H1 (cell line): Measurements from ENCODE around the gene BCAS1. TPM values are rescaled to one million over a fixed set of nuclear protein-coding genes. Genes with fewer than 3 reads are reported as not detected.

Experiments
- CTCF ChIA-PET: fragments of 300-600 bp; sonication (Branson Sonifier 250); formaldehyde crosslinking; loops from one replicate; lab custom pipeline; 2021; ENCODE audit not compliant: partially characterized antibody; lab: Charles Lee
- POLR2A ChIA-PET: fragments of 300-600 bp; sonication (Branson Sonifier 250); formaldehyde crosslinking; loops from one replicate; lab custom pipeline; 2021; ENCODE audit warnings: inconsistent platforms; ENCODE audit not compliant: partially characterized antibody; lab: Charles Lee
- DNase-seq, 2 experiments: peaks; one replicate each; pipeline versions ENCODE4 v3.0.0 to v3.0.0-alpha.2; 2010 to 2022; ENCODE audit warnings: low spot score in 2 of 2, low read depth in 1 of 2, mixed read lengths in 1 of 2
- FAIRE-seq: peaks from 2 replicates; lab custom pipeline; 2011; peaks lifted over from hg19 to GRCh38; lab: Jason Lieb, UNC
- H2AFZ ChIP-seq: 2 replicates; pipeline ENCODE4 v1.8.1; 2012; ENCODE audit warnings: low read length, inconsistent platforms
- H2AK5ac ChIP-seq: 2 replicates; pipeline ENCODE4 v1.6.1; 2013; ENCODE audit warnings: low read depth, low read length
- H2BK120ac ChIP-seq: replicated peaks from 2 replicates; pipeline ENCODE3; 2013; ENCODE audit warnings: low read depth, low read length, inconsistent platforms
- H2BK12ac ChIP-seq: 2 replicates; pipeline ENCODE4 v1.6.1; 2013; ENCODE audit warnings: low read depth, low read length
- H2BK15ac ChIP-seq: 2 replicates; pipeline ENCODE4 v1.6.1; 2013; ENCODE audit warnings: low read length
- H2BK20ac ChIP-seq: 2 replicates; pipeline ENCODE4 v1.6.1; 2013; ENCODE audit warnings: low read length
- H2BK5ac ChIP-seq: 2 replicates; pipeline ENCODE4 v1.6.1; 2013; ENCODE audit warnings: low read depth, low read length
- H3K14ac ChIP-seq: 2 replicates; pipeline ENCODE4 v1.6.1; 2013; ENCODE audit warnings: inconsistent platforms; ENCODE audit not compliant: insufficient read length
- H3K18ac ChIP-seq: 2 replicates; pipeline ENCODE4 v1.6.1; 2013; ENCODE audit warnings: low read length; ENCODE audit errors: extremely low read depth
- H3K23ac ChIP-seq: 2 replicates; pipeline ENCODE4 v1.6.1; 2013; ENCODE audit warnings: inconsistent platforms; ENCODE audit not compliant: insufficient read length
- H3K23me2 ChIP-seq: 2 replicates; pipeline ENCODE4 v1.6.1; 2013; ENCODE audit warnings: low read depth, low read length
- H3K27ac ChIP-seq: 2 replicates; pipeline ENCODE4 v1.6.1; 2011; ENCODE audit warnings: low read depth, low read length, inconsistent platforms
- H3K27me3 ChIP-seq, 4 experiments: replicated peaks in 1 of 4; 1 replicate in 1 of 4; 2 replicates in 3 of 4; pipeline versions ENCODE4 v1.6.1 to v1.8.1; 2011 to 2013; ENCODE audit warnings: low read length in 3 of 4, mild to moderate bottlenecking in 3 of 4, inconsistent platforms in 2 of 4, mixed read lengths in 2 of 4, moderate library complexity in 1 of 4; ENCODE audit not compliant: control insufficient read depth in 3 of 4, insufficient read depth in 3 of 4; ENCODE audit errors: extremely low read depth in 1 of 4
- H3K36me3 ChIP-seq, 4 experiments: 2 replicates each; pipeline versions ENCODE4 v1.6.1 to v1.8.1; 2011 to 2013; ENCODE audit warnings: mild to moderate bottlenecking in 4 of 4, low read length in 3 of 4, moderate library complexity in 2 of 4, control low read depth in 1 of 4, inconsistent platforms in 1 of 4; ENCODE audit not compliant: insufficient read depth in 4 of 4, control insufficient read depth in 2 of 4
- H3K4ac ChIP-seq: replicated peaks from 2 replicates; pipeline ENCODE3; 2013; ENCODE audit warnings: low read length, low read depth, mixed read lengths, inconsistent platforms; ENCODE audit not compliant: insufficient read length
- H3K4me1 ChIP-seq, 4 experiments: replicated peaks in 1 of 4; 1 replicate in 1 of 4; 2 replicates in 3 of 4; pipeline versions ENCODE4 v1.6.1 to v1.8.1; 2011 to 2013; ENCODE audit warnings: low read length in 3 of 4, inconsistent platforms in 2 of 4, mixed read lengths in 1 of 4; ENCODE audit not compliant: insufficient read depth in 4 of 4, control insufficient read depth in 3 of 4
- H3K4me2 ChIP-seq, 2 experiments: 2 replicates each; pipeline versions ENCODE4 v1.6.1 to v1.8.1; 2011 to 2013; ENCODE audit warnings: low read depth in 2 of 2, low read length in 2 of 2, control low read depth in 1 of 2, inconsistent platforms in 1 of 2, mild to moderate bottlenecking in 1 of 2; ENCODE audit not compliant: insufficient read depth in 1 of 2
- H3K4me3 ChIP-seq, 4 experiments: fragments of 200-600, 300-600 bp in 1 of 4; sonication (generic), shearing (Covaris generic), sonication (Bioruptor Twin) in 1 of 4; 2 replicates each; pipeline versions ENCODE4 v1.5.1 to v1.8.1; 2011 to 2016; ENCODE audit warnings: low read length in 4 of 4, low read depth in 3 of 4, control low read depth in 2 of 4, inconsistent platforms in 2 of 4, mild to moderate bottlenecking in 2 of 4, mixed read lengths in 1 of 4, moderate library complexity in 1 of 4; ENCODE audit not compliant: insufficient read depth in 2 of 4; ENCODE audit errors: extremely low read depth in 1 of 4
- H3K56ac ChIP-seq: replicated peaks from 2 replicates; pipeline ENCODE3; 2013; ENCODE audit warnings: low read depth, mild to moderate bottlenecking, mixed read lengths, low read length, inconsistent platforms; ENCODE audit not compliant: insufficient read length
- H3K79me1 ChIP-seq: 2 replicates; pipeline ENCODE4 v1.6.1; 2013; ENCODE audit warnings: low read depth, low read length, control low read depth
- H3K79me2 ChIP-seq, 2 experiments: 2 replicates each; pipeline versions ENCODE4 v1.6.1 to v1.8.1; 2012 to 2013; ENCODE audit warnings: low read length in 2 of 2, mild to moderate bottlenecking in 2 of 2, inconsistent platforms in 1 of 2; ENCODE audit not compliant: insufficient read depth in 2 of 2, control insufficient read depth in 1 of 2
- H3K9ac ChIP-seq, 4 experiments: replicated peaks in 1 of 4; 1 replicate in 1 of 4; 2 replicates in 3 of 4; pipeline versions ENCODE4 v1.6.1 to v1.8.1; 2011 to 2013; ENCODE audit warnings: low read depth in 3 of 4, low read length in 3 of 4, control low read depth in 2 of 4, mild to moderate bottlenecking in 2 of 4, moderate library complexity in 2 of 4, inconsistent platforms in 1 of 4; ENCODE audit errors: extremely low read depth in 1 of 4
- H3K9me3 ChIP-seq, 2 experiments: 2 replicates each; pipeline versions ENCODE4 v1.6.1 to v1.8.1; 2012 to 2013; ENCODE audit warnings: mild to moderate bottlenecking in 2 of 2, moderate library complexity in 2 of 2, control low read depth in 1 of 2, inconsistent platforms in 1 of 2, low read depth in 1 of 2, low read length in 1 of 2, mixed read lengths in 1 of 2; ENCODE audit not compliant: insufficient read depth in 2 of 2
- H4K20me1 ChIP-seq, 2 experiments: replicated peaks in 1 of 2; 2 replicates each; pipeline versions ENCODE3 to v1.8.1; 2011 to 2013; ENCODE audit warnings: inconsistent platforms in 2 of 2, low read length in 2 of 2, mild to moderate bottlenecking in 1 of 2; ENCODE audit not compliant: insufficient read depth in 2 of 2, control insufficient read depth in 1 of 2
- H4K5ac ChIP-seq: 2 replicates; pipeline ENCODE4 v1.6.1; 2013; ENCODE audit warnings: low read length, low read depth, mixed read lengths, inconsistent platforms; ENCODE audit not compliant: insufficient read length
- H4K8ac ChIP-seq: 2 replicates; pipeline ENCODE4 v1.8.0; 2013; ENCODE audit warnings: mild to moderate bottlenecking, moderate library complexity, low read length, inconsistent platforms; ENCODE audit not compliant: insufficient read depth; ENCODE audit errors: extremely low read depth
- H4K91ac ChIP-seq: replicated peaks from 2 replicates; pipeline ENCODE3; 2013; ENCODE audit warnings: low read length, mixed read lengths, inconsistent platforms; ENCODE audit not compliant: insufficient read length
- BRCA1 ChIP-seq: IDR thresholded peaks from 2 replicates; pipeline ENCODE4 v1.6.1; 2012; ENCODE audit warnings: low read depth, low read length, improper control_type of control experiment
- E2F6 ChIP-seq: IDR thresholded peaks from 2 replicates; pipeline ENCODE4 v1.6.1; 2012; ENCODE audit warnings: inconsistent platforms
- EP300 ChIP-seq, 2 experiments: IDR thresholded peaks; 1 replicate in 1 of 2; 2 replicates in 1 of 2; pipeline ENCODE4 v1.6.1; 2011 to 2012; ENCODE audit warnings: low read depth in 2 of 2, low read length in 2 of 2, mild to moderate bottlenecking in 2 of 2, borderline replicate concordance in 1 of 2, inconsistent platforms in 1 of 2, moderate library complexity in 1 of 2
- POLR2AphosphoS5 ChIP-seq: IDR thresholded peaks from 2 replicates; pipeline ENCODE4 v1.6.1; 2011; ENCODE audit warnings: low read depth, low read length
- WGBS, 2 experiments: shearing (Covaris generic) in 1 of 2; methylation state at CpG; one replicate each; pipeline versions ENCODE4 v1.1.6 to v1.1.7; 2013 to 2015; ENCODE audit warnings: low lambda C conversion rate in 2 of 2, mixed read lengths in 2 of 2, inconsistent platforms in 1 of 2, low coverage in 1 of 2, missing lambda C conversion rate in 1 of 2; ENCODE audit not compliant: insufficient replicate concordance in 2 of 2, insufficient coverage in 1 of 2, insufficient read length in 1 of 2; ENCODE audit errors: extremely low coverage in 1 of 2, missing lambda C conversion rate in 1 of 2; 5-methylcytosine and 5-hydroxymethylcytosine counted together
- polyA plus RNA-seq, 7 experiments: library from polyadenylated mRNA; depleted of rRNA in 3 of 7; stranded (reverse) in 5 of 7; unstranded in 2 of 7; fragments of >200 nt in 5 of 7; fragments of 200-250 nt in 2 of 7; gene quantifications; 1 replicate in 5 of 7; 2 replicates in 1 of 7; 4 replicates in 1 of 7; pipeline versions ENCODE4 v1.2.1 to v1.2.3, GENCODE V29; 2011 to 2013; ENCODE audit warnings: missing spikeins in 2 of 7, mixed read lengths in 2 of 7
- total RNA-seq: library from RNA; stranded (reverse); fragmentation: NEBNext Ultra II Directional; extraction: Animal tissue kit (Norgen Biotek cat#: 25700); gene quantifications from 2 replicates; pipeline ENCODE4 v1.2.1, GENCODE V29; 2021

Gene BCAS1
- total and polyA plus RNA-seq, 2 of the 8 experiments (the other 6 are each of a cell fraction or from before 2014, with no cell fraction given) = 0.06 to 0.19 TPM

GRCh38 chr20:54093423-54094267 lies 23.3 kb upstream of the BCAS1 start:
- no peak overlapping the region for H2AK5ac ChIP-seq
- no peak overlapping the region for H2AFZ ChIP-seq
- TF ChIP-seq EP300 (IDR thresholded peaks at IDR 0.05; ENCODE audit: borderline replicate concordance in 1 of 2, low read depth in 2 of 2, low read length in 2 of 2) (no peak), POLR2AphosphoS5 (no peak), BRCA1 (no peak), E2F6 (no peak)
- TF ChIP-seq, all 59 proteins: peak for 0
- WGBS, 2 experiments = 79% methylated on average over 9 of the region's 9 CpGs; no CpG with 5 or more reads in 1 of the 2 experiments
- Histone ChIP-seq H4K8ac (no peak overlapping the region), H3K27me3 (no peaks in the 10 kb centered on the region), H2BK20ac (no peak overlapping the region), H3K79me2 (no peaks in the 10 kb centered on the region), H3K79me1 (no peaks in the 10 kb centered on the region), H4K5ac (no peak overlapping the region), H3K23ac (no peak overlapping the region), H3K14ac (no peak overlapping the region), H3K4ac (no peak overlapping the region), H3K4me3 (no peak overlapping the region), H3K18ac (no peak overlapping the region), H2BK15ac (no peak overlapping the region), H2BK120ac (no peak overlapping the region), H3K9ac (no peak overlapping the region), H3K4me1 (peaks cover 0 to 2% (median 0%) of the 10 kb centered on the region in 4 experiments; a peak in 1 of 7 replicates), H3K4me2 (no peak overlapping the region), H2BK5ac (no peak overlapping the region), H3K23me2 (no peaks in the 10 kb centered on the region), H2BK12ac (no peak overlapping the region), H4K20me1 (no peaks in the 10 kb centered on the region), H4K91ac (no peak overlapping the region), H3K27ac (no peak overlapping the region), H3K56ac (no peak overlapping the region), H3K36me3 (no peaks in the 10 kb centered on the region), H3K9me3 (no peaks in the 10 kb centered on the region)
- ChIA-PET POLR2A (no interaction called here), CTCF (interaction anchor here (10.1 to 19.2 kb wide), 2 partner anchors 11 to 104 kb away, joined by 92 to 591 read pairs; partner anchors contain the start of gene PFDN4)
- FAIRE-seq (no peak), DNase-seq (no peak)
